Hindlimb muscle (tissue), 1 donor: ENCODE results near the gene GM2A. TPM values are rescaled to one million over a fixed set of nuclear protein-coding genes. Genes with fewer than 3 reads are reported as not detected.
"Not testable (repeated sequence)": the region's sequence is repeated elsewhere in the genome, so short reads cannot be mapped to it uniquely, and the experiment has no call there.

Experiments
- DNase-seq: peaks from one replicate; pipeline ENCODE4 v3.0.0-alpha.2; 2013
- polyA plus RNA-seq: library from polyadenylated mRNA; unstranded; fragments of 120-200 nt; gene quantifications from one replicate; pipeline ENCODE4 v1.2.1, GENCODE V29; 2013; ENCODE audit not compliant: insufficient read length

The GM2A gene
- polyA plus RNA-seq, 1 donor = 26.9 TPM

GRCh38 chr5:151295138-151295537 lies 42.2 kb downstream of the GM2A start:
- no peak for DNase-seq

GRCh38 chr5:151295791-151296477 lies 42.9 kb downstream of the GM2A start:
- peak; percentile 50 for DNase-seq

- DNase-seq = no peak
These were observed 43.5 kb downstream of the GM2A start for GRCh38 chr5:151296478-151296830.

- DNase-seq = no peak
These were observed 44.0 kb downstream of the GM2A start for GRCh38 chr5:151296974-151297373.

- peak; percentile 17 for DNase-seq
These were observed 45.3 kb downstream of the GM2A start for GRCh38 chr5:151298063-151298855.

- no peak for DNase-seq
These were observed 50.7 kb downstream of the GM2A start, which contains the start of gene SLC36A3 for GRCh38 chr5:151303666-151304065. SLC36A3 (minus strand) TSS chr5:151303766; CDS start chr5:151303354, 412 bp downstream.

- not testable (repeated sequence) for DNase-seq
These were observed 56.3 kb downstream of the GM2A start for GRCh38 chr5:151309266-151309665.

- not testable (repeated sequence) for DNase-seq
These were observed 56.8 kb downstream of the GM2A start for GRCh38 chr5:151309821-151310220.

- no peak for DNase-seq
These were observed 57.9 kb downstream of the GM2A start for GRCh38 chr5:151310932-151311331.

- no peak for DNase-seq
These were observed 59.9 kb downstream of the GM2A start for GRCh38 chr5:151312756-151313324.

GRCh38 chr5:151313357-151313756 lies 60.4 kb downstream of the GM2A start:
- DNase-seq = no peak

GRCh38 chr5:151315998-151316597 lies 63.1 kb downstream of the GM2A start:
- DNase-seq = peak; percentile 56

- DNase-seq = no peak
These were observed 64.9 kb downstream of the GM2A start for GRCh38 chr5:151317871-151318270.

GRCh38 chr5:151318850-151319732 lies 66.1 kb downstream of the GM2A start:
- peak; percentile 75 for DNase-seq

Other genes starting within 250 kb of the GM2A start
- 64.9 TPM for gene GPX3, start 232.6 kb upstream of the GM2A start, polyA plus RNA-seq
- gene TNIP1, start 172.2 kb upstream of the GM2A start, polyA plus RNA-seq = 94.1 TPM
- gene ANXA6, start 95.4 kb upstream of the GM2A start, polyA plus RNA-seq = 380 TPM
- 86.9 TPM for gene CCDC69, start 29.1 kb upstream of the GM2A start, polyA plus RNA-seq
- gene SLC36A3, start 50.6 kb downstream of the GM2A start, polyA plus RNA-seq = not detected
- 0.49 TPM for gene SLC36A2, start 94.4 kb downstream of the GM2A start, polyA plus RNA-seq
- 21.6 TPM for gene SLC36A1, start 194.4 kb downstream of the GM2A start, polyA plus RNA-seq